GM19351 (cell line): ENCODE measurements around the gene ADH1B.
"Not testable (repeated sequence)": the region's sequence is repeated elsewhere in the genome, so short reads cannot be mapped to it uniquely, and the experiment has no call there.

Experiments
- ATAC-seq: cut with Tn5 transposase; IDR thresholded peaks from one replicate; pipeline ENCODE4 v1.9.1; 2021; ENCODE audit warnings: mild to moderate bottlenecking, moderate library complexity; ENCODE audit not compliant: unreplicated experiment

ADH1B gene

DNA sequence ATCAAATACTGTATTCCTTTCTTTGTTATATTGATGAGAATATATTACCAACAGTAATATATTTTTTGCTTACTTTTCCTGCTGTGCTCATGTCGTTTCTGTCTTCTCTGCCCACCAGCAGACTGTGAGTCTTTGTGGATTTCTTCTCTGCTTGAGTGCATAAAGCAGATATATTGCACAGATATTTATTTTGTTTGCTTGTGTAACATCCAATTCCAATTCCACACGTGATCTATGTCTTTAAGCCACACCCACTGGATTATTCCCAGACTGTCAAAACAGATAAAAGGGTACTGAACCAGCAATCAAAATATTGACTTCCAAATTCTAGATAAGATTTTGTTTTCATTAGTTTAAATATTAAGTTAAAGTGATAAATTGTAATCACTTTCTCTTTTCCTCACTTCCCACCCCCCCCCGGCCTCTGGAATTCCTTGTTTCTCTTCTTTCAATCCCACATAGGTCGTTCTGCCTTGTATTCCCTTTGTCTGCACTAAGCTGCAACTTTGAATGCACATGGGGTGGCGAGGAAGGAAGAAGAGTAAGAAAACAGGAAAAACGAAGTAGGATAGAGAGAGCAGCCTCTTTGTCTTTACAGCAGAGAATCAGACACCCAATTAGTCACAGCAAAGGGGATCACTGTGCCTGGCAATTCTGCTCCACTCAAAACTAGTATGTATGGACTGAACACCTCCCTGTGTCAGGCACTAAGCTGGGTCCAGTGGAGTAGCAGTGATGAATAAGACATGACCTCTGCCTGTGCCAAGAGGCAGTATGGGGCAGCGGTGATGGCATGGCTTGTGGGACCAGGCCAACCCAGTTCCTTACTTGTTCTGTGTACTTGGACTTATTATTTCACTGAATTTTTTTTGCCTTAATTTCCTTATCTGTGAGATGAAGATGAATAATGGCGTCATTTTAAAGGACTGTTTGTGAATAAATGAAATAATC lies at the start of gene ADH1B:
ADH1B (minus strand) TSS at position 161 of the 951 bp plus-strand sequence; CDS start at position 91, 70 bp downstream.
- no peak for ATAC-seq

DNA sequence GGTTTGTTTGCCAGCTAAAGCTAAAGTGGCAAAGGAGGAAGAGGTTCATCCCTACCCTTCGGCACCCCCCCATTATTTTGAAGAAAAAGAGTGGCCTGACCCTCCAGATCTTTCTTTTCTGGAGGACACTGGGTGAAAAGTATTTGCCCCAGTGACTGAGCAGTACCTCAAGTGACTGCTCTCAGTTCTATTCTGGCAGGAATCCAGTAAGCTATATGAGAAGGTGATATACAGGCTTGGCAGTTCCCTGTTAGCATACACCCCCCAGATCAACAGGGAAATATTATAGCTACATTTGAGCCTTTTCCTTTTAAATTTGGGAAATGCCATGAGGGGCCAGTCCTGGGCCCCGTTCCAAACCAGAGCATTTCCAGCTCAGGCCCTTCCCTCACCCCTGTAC lies 46.6 kb upstream of the ADH1B start:
- not testable (repeated sequence) for ATAC-seq

DNA sequence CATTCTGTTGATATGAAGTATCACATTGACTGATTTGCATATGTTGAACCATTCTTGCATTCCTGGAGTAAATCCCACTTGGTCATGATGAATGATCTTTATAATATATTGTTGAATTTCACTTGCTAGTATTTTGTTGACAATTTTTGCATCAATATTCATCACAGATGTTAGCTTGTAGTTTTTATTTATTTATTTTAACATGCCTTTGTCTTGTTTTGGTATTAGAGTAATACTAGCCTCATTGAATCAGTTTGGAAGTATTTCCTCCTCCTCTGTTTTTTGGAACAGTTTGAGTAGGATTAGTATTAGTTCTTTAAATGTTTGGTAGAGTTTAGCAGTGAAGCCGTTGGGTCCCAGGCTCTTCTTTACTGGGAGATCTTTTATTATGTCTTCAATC lies 45.3 kb upstream of the ADH1B start:
- no peak for ATAC-seq

DNA sequence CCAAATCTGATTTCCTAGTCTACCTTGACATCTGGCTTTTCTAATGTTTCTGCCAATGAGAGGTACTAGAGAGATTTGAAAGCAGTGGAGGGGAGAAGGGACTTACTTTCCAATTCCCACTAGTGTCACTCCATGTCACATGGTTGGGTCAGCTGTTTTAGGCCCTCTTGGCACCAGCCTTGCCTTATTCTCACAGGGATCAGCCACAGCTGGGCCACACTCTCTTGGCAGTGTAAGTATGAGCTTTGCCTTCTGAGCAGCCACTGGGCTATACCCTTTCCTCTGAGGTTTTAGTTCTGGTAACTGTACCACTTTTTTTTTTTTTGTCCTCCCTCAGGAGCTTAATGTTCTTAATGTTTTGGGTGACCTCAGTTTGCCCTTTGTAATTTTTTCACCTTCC lies 41.6 kb upstream of the ADH1B start:
- no peak for ATAC-seq

DNA sequence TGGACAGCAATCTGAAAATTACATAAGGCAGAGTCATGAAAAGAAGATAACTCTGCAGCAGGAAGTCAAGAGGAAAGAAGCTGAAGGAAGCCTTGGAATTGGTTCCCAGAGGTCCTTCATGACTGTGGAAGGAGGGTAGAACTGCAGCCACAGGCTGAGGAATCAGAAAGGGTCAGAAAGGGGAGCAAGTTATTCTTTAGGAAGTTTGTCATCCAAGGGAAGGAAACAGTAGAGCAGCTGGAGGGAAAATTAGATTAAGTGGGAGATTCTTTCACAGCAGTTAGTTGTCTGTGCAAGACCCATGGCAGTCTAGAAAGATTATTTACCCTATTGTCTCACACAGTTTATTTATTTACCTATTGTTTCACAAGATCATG lies 40.7 kb upstream of the ADH1B start:
- no peak for ATAC-seq

DNA sequence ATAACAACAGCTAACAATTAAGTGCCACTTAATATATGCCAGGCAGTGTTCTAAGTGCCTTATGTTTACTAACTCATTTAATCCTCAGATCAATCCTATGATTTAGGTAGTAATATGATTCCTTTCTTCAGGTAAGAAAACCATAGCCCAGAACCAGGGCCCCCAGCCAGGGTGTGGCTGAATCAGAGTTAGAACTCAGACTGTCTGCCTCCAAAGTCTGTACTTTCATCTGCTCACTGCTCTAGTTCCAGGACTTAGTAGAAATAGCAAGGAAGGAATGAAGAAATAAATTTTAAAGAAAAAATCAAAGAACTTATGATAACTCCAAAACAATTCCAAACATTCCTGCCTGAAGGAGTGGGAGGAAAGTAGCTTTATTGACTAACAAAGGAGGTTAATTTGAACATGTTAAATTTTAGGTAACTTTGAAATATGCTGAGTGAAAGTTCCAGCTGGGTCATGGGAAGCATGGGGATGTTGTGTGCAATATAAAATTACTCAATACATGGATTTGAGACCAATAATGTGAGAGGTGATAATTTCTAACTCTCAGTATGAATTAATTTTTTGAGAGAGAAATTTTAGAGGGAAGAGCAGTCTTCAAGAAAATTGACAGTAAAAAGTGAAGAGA lies 40.2 kb upstream of the ADH1B start:
- no peak for ATAC-seq

DNA sequence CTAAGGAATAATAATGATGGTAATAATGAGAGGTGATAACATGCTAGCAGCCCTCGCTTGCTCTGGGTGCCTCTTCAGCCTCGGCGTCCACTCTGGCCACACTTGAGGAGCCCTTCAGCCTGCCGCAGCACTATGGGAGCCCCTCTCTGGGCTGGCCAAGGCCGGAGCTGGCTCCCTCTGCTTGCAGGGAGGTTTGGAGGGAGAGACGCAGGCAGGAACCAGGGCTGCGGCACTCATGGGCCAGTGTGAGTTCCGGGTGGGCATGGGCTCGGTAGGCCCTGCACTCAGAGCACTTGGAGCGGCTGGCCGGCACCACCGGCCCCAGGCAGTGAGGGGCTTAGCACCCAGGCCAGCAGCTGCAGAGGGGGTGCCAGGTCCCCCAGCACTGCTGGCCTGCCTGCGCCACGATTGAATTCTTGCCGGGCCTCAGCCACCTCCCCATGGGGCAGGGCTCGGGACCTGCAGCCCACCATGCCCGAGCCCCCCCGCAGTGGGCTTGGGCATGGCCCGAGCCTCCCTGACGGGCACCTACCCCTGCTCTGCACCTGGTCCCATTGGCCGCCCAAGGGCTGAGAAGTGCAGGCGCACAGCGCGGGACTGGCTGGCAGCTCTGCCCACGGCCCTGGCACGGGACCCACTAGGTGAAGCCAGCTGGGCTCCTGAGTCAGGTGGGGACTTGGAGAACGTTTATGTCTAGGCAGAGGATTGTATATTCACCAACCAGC lies 38.4 kb upstream of the ADH1B start:
- ATAC-seq, result no peak

DNA sequence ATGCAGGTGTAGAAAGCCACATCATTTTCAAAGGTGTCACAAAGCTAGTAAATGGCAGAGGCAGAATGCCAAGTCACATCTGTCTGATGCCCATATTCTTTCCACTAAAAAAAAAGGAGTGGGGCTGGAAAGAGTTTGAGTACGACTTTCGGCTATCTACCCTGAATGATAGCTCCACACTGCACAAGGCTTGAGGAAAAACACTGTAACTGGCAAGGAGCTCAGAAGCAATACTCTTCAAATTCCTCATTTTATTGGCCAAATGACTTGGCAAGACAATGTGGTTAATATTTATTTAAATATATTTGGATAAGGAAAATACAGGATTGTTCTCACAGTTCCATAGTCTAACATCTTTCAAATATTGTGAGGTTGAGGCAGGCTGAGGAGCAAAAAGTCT lies 36.7 kb upstream of the ADH1B start:
- ATAC-seq, result no peak

DNA sequence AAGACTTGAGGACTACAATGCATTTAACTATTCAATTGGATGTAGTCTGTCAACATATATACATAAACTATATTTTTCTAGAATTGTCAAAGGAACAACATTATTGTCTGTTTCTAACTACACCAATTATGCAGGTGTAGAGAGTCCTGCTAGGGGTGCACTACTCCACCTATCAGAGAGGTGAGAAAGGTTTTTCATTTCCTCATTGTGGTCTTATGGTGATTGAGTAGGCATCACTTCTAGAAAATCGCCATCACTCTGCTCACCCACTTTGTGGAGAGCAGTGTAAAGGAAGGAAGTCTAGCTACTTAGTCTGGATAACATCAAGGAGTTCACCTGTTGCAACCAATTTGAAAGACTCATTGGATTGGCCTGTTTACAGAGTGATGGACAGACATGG lies 35.8 kb upstream of the ADH1B start:
- peak; percentile 79 for ATAC-seq

DNA sequence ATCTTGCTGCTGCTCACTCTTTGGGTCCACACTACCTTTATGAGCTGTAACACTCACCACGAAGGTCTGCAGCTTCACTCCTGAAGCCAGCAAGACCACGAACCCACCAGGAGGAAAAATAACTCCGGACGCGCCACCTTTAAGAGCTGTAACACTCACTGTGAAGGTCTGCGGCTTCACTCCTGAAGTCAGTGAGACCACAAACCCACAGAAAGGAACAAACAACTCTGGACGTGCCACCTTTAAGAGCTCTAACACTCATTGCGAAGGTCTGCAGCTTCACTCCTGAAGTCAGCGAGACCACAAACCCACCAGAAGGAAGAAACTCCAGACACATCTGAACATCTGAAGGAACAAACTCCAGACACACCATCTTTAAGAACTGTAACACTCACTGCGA lies 34.9 kb upstream of the ADH1B start:
- ATAC-seq, result not testable (repeated sequence)

DNA sequence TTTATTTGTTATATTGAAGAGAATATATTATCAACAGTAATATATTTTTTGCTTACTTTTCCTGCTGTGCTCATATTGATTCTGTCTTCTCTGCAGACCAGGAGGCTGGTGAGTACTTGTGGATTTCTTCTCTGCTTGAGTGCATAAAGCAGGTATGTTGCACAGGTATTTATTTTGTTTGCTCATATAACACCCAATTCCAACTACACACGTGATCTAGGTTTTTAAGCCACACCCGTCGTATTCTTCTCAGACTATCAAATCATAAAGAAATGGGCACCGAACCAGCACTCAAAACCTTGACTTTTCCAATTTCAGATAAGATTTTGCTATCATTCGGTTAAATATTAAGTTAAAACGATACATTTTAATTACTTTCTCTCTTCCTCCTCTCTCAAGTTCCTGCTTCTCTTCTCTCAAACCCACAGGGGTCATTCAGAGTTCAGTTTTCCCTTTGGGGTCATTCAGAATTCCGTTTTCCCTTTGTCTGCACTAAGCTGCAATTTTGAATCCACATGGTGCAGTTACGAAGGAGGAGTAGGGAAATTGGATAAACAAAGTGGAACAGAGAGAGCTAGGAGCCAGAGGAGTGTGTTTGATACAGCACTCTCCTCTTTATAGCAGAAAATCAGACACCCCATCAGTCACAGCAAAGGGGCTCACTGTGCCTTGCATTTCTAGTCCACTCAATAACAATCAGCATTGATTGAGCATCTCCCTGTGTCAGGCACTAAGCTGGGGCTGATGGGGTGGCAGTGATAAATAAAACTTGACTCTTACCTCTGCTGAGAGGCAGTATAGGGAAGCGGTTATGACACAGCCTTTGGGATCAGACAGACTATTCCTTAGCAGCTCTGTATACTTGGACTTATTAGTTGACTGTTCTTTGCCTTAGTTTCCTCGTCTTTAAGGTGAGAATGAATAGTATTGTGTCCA lies 31.7 kb upstream of the ADH1B start, which contains the start of gene ADH1C:
ADH1C (minus strand) TSS at position 145 of the 936 bp plus-strand sequence; CDS start at position 74, 71 bp downstream.
- no peak for ATAC-seq

DNA sequence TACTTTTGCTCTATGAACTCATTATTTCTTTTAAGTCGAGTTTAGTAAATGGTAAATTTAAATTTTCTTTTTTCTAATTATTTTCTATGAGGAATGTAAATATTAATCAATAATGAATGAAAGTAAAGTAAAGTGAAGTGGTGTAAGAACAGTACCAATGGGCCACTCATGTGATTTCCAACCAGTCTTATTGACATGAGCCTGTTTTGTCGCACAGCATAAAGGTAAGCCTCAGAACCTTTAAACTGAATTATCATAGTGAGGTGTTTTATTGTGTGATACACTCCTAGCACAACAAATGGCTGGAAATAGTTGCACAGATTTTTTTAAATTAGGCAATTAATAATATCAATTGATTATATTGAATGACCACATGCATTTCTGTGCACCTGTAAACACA lies 30.3 kb upstream of the ADH1B start:
- ATAC-seq, result no peak

DNA sequence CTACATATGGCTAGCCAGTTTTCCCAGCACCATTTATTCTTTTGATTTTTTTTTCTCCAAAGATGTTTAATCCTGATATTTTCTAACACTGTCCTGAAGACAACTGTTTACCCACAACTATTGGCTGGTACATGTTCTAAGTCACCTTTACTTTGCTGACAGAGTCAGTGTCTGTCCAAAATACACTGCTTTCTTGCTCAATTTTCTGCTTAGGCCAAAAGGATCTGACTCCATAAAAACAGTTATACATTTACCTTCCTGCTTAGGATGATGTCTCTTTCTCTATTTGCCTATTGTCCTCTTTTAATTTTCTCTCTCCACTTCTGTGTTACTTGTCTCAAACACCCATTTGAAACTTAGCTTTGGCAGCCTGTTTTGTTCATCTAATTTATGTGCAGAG lies 28.1 kb upstream of the ADH1B start:
- no peak for ATAC-seq

DNA sequence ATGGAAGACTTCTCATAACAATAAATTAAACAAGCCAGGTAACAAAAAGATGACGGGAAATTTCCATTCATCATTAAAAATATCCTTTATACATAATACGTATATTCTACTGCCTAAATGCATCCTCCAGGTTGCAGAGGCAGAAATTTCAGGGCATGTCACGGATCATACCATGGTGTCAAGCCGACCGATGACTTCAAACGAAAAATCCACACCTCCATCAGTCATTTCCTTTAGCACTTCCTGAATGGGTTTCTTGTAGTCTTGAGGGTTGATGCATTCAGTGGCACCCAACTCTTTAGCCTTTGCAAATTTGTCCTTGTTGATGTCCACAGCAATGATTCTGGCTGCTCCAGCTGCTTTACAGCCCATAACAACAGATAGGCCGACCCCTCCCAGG lies 21.4 kb upstream of the ADH1B start:
- ATAC-seq, result not testable (repeated sequence)

DNA sequence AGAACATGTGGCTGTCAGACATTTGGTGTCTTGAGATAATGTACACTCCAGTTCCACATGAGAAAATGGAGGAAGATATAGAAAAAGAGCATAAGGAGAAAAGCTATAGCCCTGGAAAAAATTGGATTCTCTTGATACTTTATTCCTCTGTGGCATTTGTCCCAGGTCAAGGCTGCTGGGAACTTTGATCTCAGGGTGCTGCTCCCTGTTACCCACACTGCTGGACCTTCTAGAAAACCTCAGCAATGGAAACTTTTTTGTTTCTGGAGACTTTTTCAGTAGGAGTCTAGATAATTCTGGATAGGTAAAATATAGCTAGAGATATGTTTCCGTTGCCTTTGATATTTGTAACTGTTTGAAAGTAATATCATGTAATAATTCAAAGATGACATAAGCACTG lies 20.2 kb upstream of the ADH1B start:
- ATAC-seq, result no peak

DNA sequence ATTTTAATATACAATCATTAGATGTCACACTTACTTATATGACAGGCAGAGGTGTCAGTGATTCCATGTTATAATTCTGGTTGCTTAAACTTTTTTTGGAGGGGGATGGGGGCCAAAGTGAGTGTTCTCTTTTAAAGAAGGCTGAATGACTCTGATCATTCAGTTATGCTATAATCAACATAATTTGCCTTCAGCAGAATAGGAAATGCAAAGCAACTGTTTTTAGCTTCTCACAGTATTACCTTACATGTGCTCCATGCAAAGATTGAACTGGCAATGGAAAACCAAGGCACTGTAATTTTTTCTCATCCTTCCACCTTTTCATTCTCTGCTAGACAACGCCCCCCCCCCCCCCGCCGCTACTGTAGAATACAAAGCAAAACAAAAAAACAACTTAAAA lies 18.0 kb upstream of the ADH1B start:
- ATAC-seq, result no peak

DNA sequence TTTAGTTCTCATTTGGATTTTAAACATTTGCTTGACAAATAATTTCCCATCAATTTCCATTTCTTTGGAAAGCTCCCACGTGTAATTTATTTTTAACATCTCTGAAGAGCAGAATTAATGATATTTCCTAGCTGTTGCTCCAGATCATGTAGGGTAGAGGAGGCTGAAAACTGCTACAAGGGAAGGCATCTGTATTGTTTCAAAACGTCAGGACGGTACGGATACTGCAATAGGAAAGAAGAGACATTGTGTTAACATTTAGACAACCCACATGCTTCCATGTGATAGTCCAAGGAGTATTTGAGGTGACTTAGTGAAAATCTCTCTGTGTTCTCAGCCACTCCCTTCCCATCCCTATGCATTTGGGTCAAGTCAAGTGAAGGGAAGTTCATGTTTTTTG lies 15.4 kb upstream of the ADH1B start:
- no peak for ATAC-seq

DNA sequence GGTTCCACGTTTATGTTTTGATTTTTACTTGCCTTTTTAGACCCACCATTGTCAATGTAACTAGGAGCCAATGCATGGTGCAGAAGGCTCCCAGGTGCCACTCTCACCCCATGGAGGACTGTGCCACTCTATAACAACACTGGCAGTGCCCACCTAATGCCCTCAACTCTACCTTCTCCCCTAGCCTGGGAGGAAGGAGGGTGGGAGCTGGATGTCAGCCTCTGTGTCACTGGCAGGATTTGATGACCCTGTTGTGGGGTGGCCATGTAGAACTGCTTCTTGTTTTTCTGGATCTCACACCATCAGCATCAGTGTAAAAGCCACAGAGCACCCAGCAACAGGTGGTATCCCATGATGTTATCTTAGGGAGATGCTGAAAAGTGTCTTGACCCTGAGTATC lies 13.7 kb upstream of the ADH1B start:
- ATAC-seq, result no peak

DNA sequence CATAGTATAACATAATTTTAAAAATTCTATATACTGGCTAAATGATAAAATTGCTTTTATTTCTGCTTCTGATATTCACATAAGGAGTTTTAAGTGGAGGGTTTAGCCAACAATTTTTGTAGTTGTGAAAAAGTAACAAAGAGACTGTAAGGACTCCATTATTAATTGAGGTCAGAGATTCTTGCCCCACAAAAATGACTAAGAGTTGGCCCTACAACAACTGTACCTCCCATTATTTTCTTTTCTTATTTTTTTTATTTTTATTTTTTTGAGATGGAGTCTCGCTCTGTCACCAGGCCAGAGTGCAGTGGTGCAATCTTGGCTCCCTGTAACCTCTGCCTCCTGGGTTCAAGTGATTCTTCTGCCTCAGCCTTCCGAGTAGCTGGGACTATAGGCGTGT lies 9.4 kb upstream of the ADH1B start:
- no peak for ATAC-seq

DNA sequence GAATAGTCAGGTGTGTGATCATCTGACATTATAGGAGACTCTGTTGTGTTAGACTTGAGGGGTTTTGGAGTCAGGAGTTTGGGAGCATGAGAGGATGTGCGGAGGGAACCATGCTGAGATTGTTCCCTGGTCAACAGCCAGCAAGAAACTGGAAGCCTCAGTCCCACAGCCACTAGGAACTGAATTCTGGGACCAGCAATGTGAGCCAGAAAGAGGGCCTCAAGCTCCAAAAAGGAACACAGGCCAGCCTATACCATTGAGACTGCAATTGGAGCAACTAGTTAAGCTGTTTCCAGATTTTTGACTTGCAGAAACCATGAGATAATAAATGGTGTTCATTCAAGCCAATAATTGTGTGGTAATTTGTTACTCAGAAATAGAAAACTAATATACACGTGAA lies 8.7 kb upstream of the ADH1B start:
- ATAC-seq, result no peak
